Type B pancreatic cell (in vitro differentiated cells): Measurements from ENCODE around the gene BOK. TPM values are rescaled to one million over a fixed set of nuclear protein-coding genes. Genes with fewer than 3 reads are reported as not detected.
A peak's percentile ranks its signal among the peaks of the same experiment; 100 is the strongest.

ENCODE experiments used
- DNase-seq: peaks from one replicate; pipeline ENCODE4 v3.0.0; 2021; ENCODE audit warnings: mixed read lengths; ENCODE audit not compliant: unreplicated experiment; ENCODE audit errors: extremely low spot score
- H3K27ac Mint-ChIP-seq: 2 replicates; pipeline ENCODE4 v1.8.0; 2021; ENCODE audit warnings: mild to moderate bottlenecking, mixed read lengths
- H3K27me3 Mint-ChIP-seq: 2 replicates; pipeline ENCODE4 v1.8.0; 2021; ENCODE audit warnings: mixed read lengths
- H3K36me3 Mint-ChIP-seq: 2 replicates; pipeline ENCODE4 v1.8.0; 2021; ENCODE audit warnings: mixed read lengths
- H3K4me1 Mint-ChIP-seq: one replicate; pipeline ENCODE4 v1.8.0; 2021; ENCODE audit warnings: mixed read lengths; ENCODE audit not compliant: unreplicated experiment
- H3K4me3 Mint-ChIP-seq: 2 replicates; pipeline ENCODE4 v1.8.0; 2021; ENCODE audit warnings: mild to moderate bottlenecking, mixed read lengths
- H3K9me3 Mint-ChIP-seq: 2 replicates; pipeline ENCODE4 v1.8.0; 2021; ENCODE audit warnings: mixed read lengths
- CTCF ChIP-seq: fragments of 200-600 bp; sonication (generic); conservative IDR thresholded peaks from 2 replicates; pipeline ENCODE4 v1.5.0; 2021; ENCODE audit warnings: antibody characterized with exemption, mild to moderate bottlenecking
- total RNA-seq: library from RNA; stranded (reverse); gene quantifications from 2 replicates; pipeline ENCODE4 v1.2.1, GENCODE V29; 2021; ENCODE audit warnings: low replicate concordance

Gene BOK
- total RNA-seq, 1 donor from 2014 or later, result 41.5 TPM

GRCh38 chr2:241597561-241597960 lies 39.0 kb downstream of the BOK start:
- Mint-ChIP-seq H3K4me3 (no peak overlapping the region), H3K9me3 (no peaks in the 10 kb centered on the region), H3K27ac (no peak overlapping the region), H3K4me1 (no peaks in the 10 kb centered on the region), H3K27me3 (no peaks in the 10 kb centered on the region), H3K36me3 (peaks cover 24% of the 10 kb centered on the region)
- DNase-seq, result no peak
- TF ChIP-seq CTCF, result no peak

GRCh38 chr2:241598061-241598460 lies 39.5 kb downstream of the BOK start:
- peaks cover 24% of the 10 kb centered on the region for H3K36me3 Mint-ChIP-seq

GRCh38 chr2:241598487-241598886 lies 39.9 kb downstream of the BOK start:
- DNase-seq, result no peak
- Mint-ChIP-seq H3K36me3 (peaks cover 26% of the 10 kb centered on the region), H3K27ac (no peak overlapping the region), H3K4me3 (no peak overlapping the region), H3K9me3 (no peaks in the 10 kb centered on the region), H3K4me1 (peaks cover 2% of the 10 kb centered on the region), H3K27me3 (no peaks in the 10 kb centered on the region)
- peak; percentile 25 for TF ChIP-seq CTCF

More at GRCh38 chr2:241598061-241598460, 39.5 kb downstream of the BOK start:
- Mint-ChIP-seq H3K9me3 (no peaks in the 10 kb centered on the region), H3K4me3 (no peak overlapping the region), H3K27ac (peak overlapping the region; percentile 39), H3K27me3 (no peaks in the 10 kb centered on the region), H3K4me1 (no peaks in the 10 kb centered on the region)
- no peak for TF ChIP-seq CTCF
- no peak for DNase-seq

GRCh38 chr2:241599615-241600014 lies 41.1 kb downstream of the BOK start:
- H3K9me3 Mint-ChIP-seq, result no peaks in the 10 kb centered on the region
- H3K27ac Mint-ChIP-seq, result no peak overlapping the region
- no peak for DNase-seq
- peaks cover 28% of the 10 kb centered on the region for H3K36me3 Mint-ChIP-seq
- no peaks in the 10 kb centered on the region for H3K27me3 Mint-ChIP-seq
- no peak for TF ChIP-seq CTCF
- H3K4me3 Mint-ChIP-seq, result no peak overlapping the region
- H3K4me1 Mint-ChIP-seq, result peaks cover 4% of the 10 kb centered on the region

- Mint-ChIP-seq H3K36me3 (peaks cover 28% of the 10 kb centered on the region), H3K9me3 (no peaks in the 10 kb centered on the region), H3K4me1 (peaks cover 4% of the 10 kb centered on the region), H3K27me3 (no peaks in the 10 kb centered on the region), H3K27ac (no peak overlapping the region), H3K4me3 (no peak overlapping the region)
- no peak for TF ChIP-seq CTCF
- no peak for DNase-seq
Measured at GRCh38 chr2:241601841-241602240, 43.3 kb downstream of the BOK start.

GRCh38 chr2:241602720-241603119 lies 44.2 kb downstream of the BOK start:
- Mint-ChIP-seq H3K4me1 (peaks cover 4% of the 10 kb centered on the region), H3K4me3 (no peak overlapping the region), H3K27ac (no peak overlapping the region), H3K27me3 (no peaks in the 10 kb centered on the region), H3K9me3 (no peaks in the 10 kb centered on the region), H3K36me3 (peaks cover 25% of the 10 kb centered on the region)
- no peak for DNase-seq
- TF ChIP-seq CTCF, result no peak
